Activated CD4-positive, alpha-beta memory T cell treated with anti-CD3 and anti-CD28 coated beads for 36 hours (primary cell): ENCODE results near the gene SPATA19. TPM values are rescaled to one million over a fixed set of nuclear protein-coding genes. Genes with fewer than 3 reads are reported as not detected.
A peak's percentile ranks its signal among the peaks of the same experiment; 100 is the strongest.
"Not testable (repeated sequence)": the region's sequence is repeated elsewhere in the genome, so short reads cannot be mapped to it uniquely, and the experiment has no call there.

Source experiments
- CTCF ChIA-PET: fragments of 350-600 bp; sonication (Branson Sonifier 250); formaldehyde crosslinking; loops from one replicate; lab custom pipeline; 2021; ENCODE audit warnings: antibody characterized with exemption, inconsistent platforms; lab: Charles Lee
- POLR2A ChIA-PET: fragments of 350-600 bp; sonication (Branson Sonifier 250); formaldehyde crosslinking; loops from one replicate; lab custom pipeline; 2021; ENCODE audit warnings: antibody characterized with exemption; lab: Charles Lee
- DNase-seq: peaks from one replicate; pipeline ENCODE4 v3.0.0-alpha.2; 2020
- H3K27ac Mint-ChIP-seq: one replicate; pipeline ENCODE4 v1.8.0; 2021; ENCODE audit warnings: mixed read lengths
- H3K27me3 Mint-ChIP-seq: one replicate; pipeline ENCODE4 v1.8.0; 2021; ENCODE audit warnings: mixed read lengths
- H3K36me3 Mint-ChIP-seq: one replicate; pipeline ENCODE4 v1.8.0; 2021; ENCODE audit warnings: mixed read lengths
- H3K4me1 Mint-ChIP-seq: one replicate; pipeline ENCODE4 v1.8.0; 2021; ENCODE audit warnings: low read depth, mixed read lengths
- H3K4me3 Mint-ChIP-seq: one replicate; pipeline ENCODE4 v1.8.0; 2021; ENCODE audit warnings: mild to moderate bottlenecking, mixed read lengths
- H3K9me3 Mint-ChIP-seq: one replicate; pipeline ENCODE4 v1.8.0; 2021; ENCODE audit warnings: mixed read lengths
- intact Hi-C: fragments of 100-400 bp; cut with micrococcal nuclease; formaldehyde crosslinking; loops from one replicate; pipeline ENCODE4 v1.15.1; 2023
- total RNA-seq, 2 experiments: library from RNA; stranded (reverse); gene quantifications; one replicate each; pipeline ENCODE4 v1.2.3, GENCODE V29; 2021

Gene SPATA19
- total RNA-seq, 2 experiments from 2014 or later = not detected

DNA sequence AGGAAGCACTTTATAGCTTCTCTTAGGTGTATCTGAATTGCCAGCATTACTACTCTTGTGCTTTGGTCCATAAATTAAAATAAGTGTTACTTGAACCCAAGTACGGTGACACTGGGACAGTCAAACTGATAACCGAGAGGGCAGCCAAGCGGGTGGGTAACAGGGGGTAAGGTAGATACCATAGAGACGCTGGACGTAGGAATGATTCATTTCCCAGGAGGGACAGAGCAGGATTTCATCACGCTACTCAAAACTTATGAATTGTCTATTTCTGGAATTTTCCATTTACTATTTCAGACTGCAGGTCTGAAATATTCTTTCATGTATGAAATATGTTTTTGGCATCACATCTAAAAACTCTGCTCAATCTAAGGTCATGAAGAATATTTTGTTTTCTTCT, 14.8 kb upstream of the SPATA19 start:
- intact Hi-C loops = no loop called here
- H3K27me3 Mint-ChIP-seq = peaks cover 36% of the 10 kb centered on the region
- CTCF ChIA-PET = no interaction called here
- no peak for DNase-seq
- H3K36me3 Mint-ChIP-seq = no peaks in the 10 kb centered on the region
- H3K27ac Mint-ChIP-seq = no peak overlapping the region
- no peaks in the 10 kb centered on the region for H3K4me1 Mint-ChIP-seq
- H3K4me3 Mint-ChIP-seq = no peak overlapping the region
- no peaks in the 10 kb centered on the region for H3K9me3 Mint-ChIP-seq
- POLR2A ChIA-PET = no interaction called here

GRCh38 chr11:133854330-133854960, 9.1 kb upstream of the SPATA19 start:
- CTCF ChIA-PET = interaction anchor here (1.7 kb wide), 1 partner anchor 33 kb away, joined by 6 read pairs; no protein-coding TSS in a partner anchor
- H3K4me3 Mint-ChIP-seq, DNase-seq, intact Hi-C loops, H3K9me3 Mint-ChIP-seq, H3K36me3 Mint-ChIP-seq, H3K27ac Mint-ChIP-seq, H3K4me1 Mint-ChIP-seq, POLR2A ChIA-PET: not testable (repeated sequence)
- peaks cover 34% of the 10 kb centered on the region for H3K27me3 Mint-ChIP-seq

DNA sequence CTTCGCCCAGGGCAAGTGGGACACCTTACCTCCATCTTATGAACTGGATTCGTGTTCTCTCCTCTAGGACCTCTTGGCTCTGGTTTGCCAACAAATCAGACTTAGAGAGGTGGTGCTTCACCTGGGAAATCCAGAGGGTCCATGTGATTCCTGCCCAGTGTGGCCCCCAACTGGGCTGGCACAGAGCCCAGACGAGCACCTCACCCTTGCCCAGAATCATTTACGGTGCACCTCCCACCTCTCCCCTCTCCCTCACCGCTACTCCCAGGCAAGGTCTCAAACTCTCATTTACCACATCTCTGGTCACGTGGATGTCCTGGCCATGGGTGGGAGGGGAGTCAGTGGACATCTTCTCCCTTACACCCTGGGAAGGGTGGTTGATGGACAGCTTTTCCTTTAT, 1.1 kb downstream of the SPATA19 start:
- Mint-ChIP-seq H3K27ac (no peak overlapping the region), H3K27me3 (peaks cover 15% of the 10 kb centered on the region), H3K36me3 (no peaks in the 10 kb centered on the region), H3K4me3 (no peak overlapping the region), H3K9me3 (no peaks in the 10 kb centered on the region), H3K4me1 (no peaks in the 10 kb centered on the region)
- intact Hi-C loops = no loop called here
- POLR2A ChIA-PET = no interaction called here
- CTCF ChIA-PET = no interaction called here
- no peak for DNase-seq

- no peak for DNase-seq
Observed at GRCh38 chr11:133843454-133843987, 1.8 kb downstream of the SPATA19 start.

GRCh38 chr11:133842730-133843129, 2.6 kb downstream of the SPATA19 start:
- Mint-ChIP-seq H3K27ac (no peak overlapping the region), H3K27me3 (peaks cover 9% of the 10 kb centered on the region), H3K36me3 (no peaks in the 10 kb centered on the region), H3K4me3 (no peak overlapping the region), H3K9me3 (no peaks in the 10 kb centered on the region), H3K4me1 (no peaks in the 10 kb centered on the region)
- intact Hi-C loops = no loop called here
- no peak for DNase-seq
- ChIA-PET POLR2A (no interaction called here), CTCF (no interaction called here)

More at GRCh38 chr11:133843454-133843987, 1.8 kb downstream of the SPATA19 start:
- ChIA-PET POLR2A (no interaction called here), CTCF (no interaction called here)
- H3K27ac Mint-ChIP-seq = no peak overlapping the region
- no peaks in the 10 kb centered on the region for H3K36me3 Mint-ChIP-seq
- no peak overlapping the region for H3K4me3 Mint-ChIP-seq
- H3K27me3 Mint-ChIP-seq = peaks cover 12% of the 10 kb centered on the region
- H3K4me1 Mint-ChIP-seq = no peaks in the 10 kb centered on the region
- no peaks in the 10 kb centered on the region for H3K9me3 Mint-ChIP-seq
- intact Hi-C loops = no loop called here

GRCh38 chr11:133842053-133842452, 3.3 kb downstream of the SPATA19 start:
- intact Hi-C loops = no loop called here
- no peaks in the 10 kb centered on the region for H3K9me3 Mint-ChIP-seq
- no peak for DNase-seq
- no peaks in the 10 kb centered on the region for H3K4me1 Mint-ChIP-seq
- H3K27ac Mint-ChIP-seq = no peak overlapping the region
- ChIA-PET POLR2A (no interaction called here), CTCF (no interaction called here)
- peaks cover 9% of the 10 kb centered on the region for H3K27me3 Mint-ChIP-seq
- no peaks in the 10 kb centered on the region for H3K36me3 Mint-ChIP-seq
- no peak overlapping the region for H3K4me3 Mint-ChIP-seq

DNA sequence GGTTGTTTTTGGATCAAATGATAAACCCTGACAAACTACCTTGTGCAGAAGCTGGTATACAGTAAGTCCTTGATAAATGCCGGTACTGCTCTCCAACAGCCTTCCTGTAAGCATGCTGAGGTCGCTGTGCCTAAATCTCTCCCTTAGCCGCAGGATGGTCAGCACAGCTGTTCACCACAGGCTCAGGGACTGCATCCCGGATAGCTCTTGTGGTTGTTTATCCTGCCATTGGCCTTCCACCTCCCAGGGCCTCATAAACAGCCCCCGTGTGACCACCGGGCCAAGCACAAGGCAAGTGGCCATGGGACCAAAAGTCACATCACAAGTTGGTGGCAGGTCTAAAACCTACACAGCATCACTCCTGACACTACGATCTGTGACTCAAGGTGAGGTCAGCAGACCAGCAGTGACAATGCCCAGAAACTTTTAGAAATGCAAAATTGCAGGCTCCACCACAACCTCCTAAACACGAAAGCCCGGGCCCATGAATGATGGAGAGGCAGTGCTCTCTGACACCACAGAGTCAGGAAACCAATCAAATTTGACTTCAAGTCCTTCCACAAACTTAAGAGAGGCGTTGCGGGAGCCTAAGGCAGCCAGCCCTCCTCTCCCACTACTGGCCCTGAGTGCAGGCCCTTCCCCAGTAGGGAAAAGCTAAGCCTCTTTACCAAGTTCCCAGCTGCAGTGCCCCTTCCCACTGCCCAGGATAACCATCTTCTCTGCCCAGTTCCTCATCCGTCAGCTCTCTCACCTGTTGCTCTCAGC, 3.9 kb downstream of the SPATA19 start:
- no peaks in the 10 kb centered on the region for H3K9me3 Mint-ChIP-seq
- ChIA-PET POLR2A (no interaction called here), CTCF (no interaction called here)
- intact Hi-C loops = no loop called here
- H3K4me3 Mint-ChIP-seq = no peak overlapping the region
- no peaks in the 10 kb centered on the region for H3K36me3 Mint-ChIP-seq
- H3K27me3 Mint-ChIP-seq = peaks cover 8% of the 10 kb centered on the region
- H3K4me1 Mint-ChIP-seq = no peaks in the 10 kb centered on the region
- no peak for DNase-seq
- no peak overlapping the region for H3K27ac Mint-ChIP-seq

DNA sequence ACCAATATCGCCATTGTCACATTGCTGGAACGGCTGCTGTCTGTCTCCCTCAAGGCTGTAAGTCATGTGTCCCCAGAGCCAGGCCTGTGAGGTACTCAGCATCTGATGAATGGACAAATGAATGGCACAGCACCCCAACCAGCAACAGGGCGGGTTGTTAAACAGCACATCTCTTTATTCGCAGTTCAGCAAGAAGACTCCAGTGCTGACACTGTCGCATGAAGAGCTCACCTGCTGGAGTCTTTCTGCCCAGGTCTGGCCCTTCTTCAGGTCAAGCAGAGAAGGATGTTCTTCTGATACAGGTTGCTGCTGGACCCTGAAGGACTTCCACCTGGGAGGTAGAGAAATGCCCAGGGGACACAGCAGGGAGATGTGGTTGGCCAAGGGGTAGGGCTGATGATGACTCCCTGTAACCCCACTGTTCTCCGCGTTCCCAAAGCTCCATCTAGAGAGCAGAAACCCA, 4.8 kb downstream of the SPATA19 start:
- no peak overlapping the region for H3K4me3 Mint-ChIP-seq
- H3K9me3 Mint-ChIP-seq = no peaks in the 10 kb centered on the region
- intact Hi-C loops = no loop called here
- POLR2A ChIA-PET = no interaction called here
- peaks cover 4% of the 10 kb centered on the region for H3K4me1 Mint-ChIP-seq
- H3K27me3 Mint-ChIP-seq = peaks cover 4% of the 10 kb centered on the region
- no peak overlapping the region for H3K27ac Mint-ChIP-seq
- no peaks in the 10 kb centered on the region for H3K36me3 Mint-ChIP-seq
- no peak for DNase-seq
- CTCF ChIA-PET = interaction anchor here (1.4 kb wide), 1 partner anchor 706 kb away, joined by 3 read pairs; no protein-coding TSS in a partner anchor

DNA sequence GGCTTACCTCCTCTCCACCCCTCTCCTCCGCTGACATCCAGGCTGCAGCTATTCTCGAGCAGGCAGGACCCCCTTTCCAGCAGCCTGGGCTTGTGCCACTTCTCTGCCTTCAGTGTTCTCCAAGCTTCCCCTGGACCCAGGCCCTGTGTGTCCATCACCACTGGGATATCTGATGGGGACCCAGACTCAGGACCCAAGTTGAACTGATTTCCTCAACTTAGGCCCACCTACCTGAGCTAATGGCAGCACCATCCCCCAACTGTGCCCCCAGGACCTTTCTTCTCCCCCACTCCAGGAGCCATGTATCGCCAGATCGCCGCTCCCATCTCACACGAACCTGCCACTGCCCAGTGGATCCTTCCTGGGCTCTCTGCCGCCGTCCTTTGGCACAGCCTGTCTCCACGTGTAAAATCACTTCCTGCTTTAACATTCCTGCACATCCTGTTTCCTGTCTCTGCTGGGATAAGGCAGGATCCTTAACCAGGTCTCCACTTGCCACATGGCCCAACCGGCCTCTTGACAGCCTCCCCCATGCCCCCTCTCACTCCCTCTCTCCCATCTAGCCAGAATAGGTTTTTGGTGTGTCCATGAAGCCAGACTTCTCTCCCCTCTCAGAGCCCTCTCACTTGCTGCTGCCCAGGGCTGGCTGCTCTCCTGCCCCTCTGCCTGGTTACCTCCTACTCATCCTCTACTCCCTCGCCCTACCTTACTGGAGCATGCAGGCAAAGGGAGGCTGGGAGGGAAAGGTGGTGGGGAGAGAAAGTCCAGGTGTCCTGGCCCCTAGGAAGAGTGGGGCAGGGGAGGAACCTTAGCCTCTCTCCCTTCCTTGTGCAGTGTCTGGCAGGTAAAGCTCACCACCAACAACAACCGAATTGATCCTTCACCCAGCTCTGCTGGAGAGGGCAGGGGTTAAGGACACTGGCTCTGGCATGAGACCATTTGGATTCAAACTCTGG, 9.4 kb downstream of the SPATA19 start:
- H3K27me3 Mint-ChIP-seq = peaks cover 2% of the 10 kb centered on the region
- no peak for DNase-seq
- H3K4me1 Mint-ChIP-seq = peaks cover 10% of the 10 kb centered on the region
- POLR2A ChIA-PET = no interaction called here
- intact Hi-C loops = loop anchor here (1.0 to 5.0 kb wide), 2 partner anchors 702 to 754 kb away; no protein-coding TSS in a partner anchor
- peaks cover 2% of the 10 kb centered on the region for H3K9me3 Mint-ChIP-seq
- no peaks in the 10 kb centered on the region for H3K36me3 Mint-ChIP-seq
- CTCF ChIA-PET = interaction anchor here (1.0 to 2.6 kb wide), 9 partner anchors 11 to 756 kb away, joined by 3 to 33 read pairs (median 4); no protein-coding TSS in a partner anchor
- no peak overlapping the region for H3K27ac Mint-ChIP-seq
- no peak overlapping the region for H3K4me3 Mint-ChIP-seq

- H3K4me3 Mint-ChIP-seq = no peak overlapping the region
Observed at GRCh38 chr11:133834682-133835592, 10.4 kb downstream of the SPATA19 start.

More at GRCh38 chr11:133834682-133835592, 10.4 kb downstream of the SPATA19 start:
- Mint-ChIP-seq H3K27me3 (peaks cover 2% of the 10 kb centered on the region), H3K4me1 (peaks cover 10% of the 10 kb centered on the region), H3K27ac (no peak overlapping the region), H3K36me3 (no peaks in the 10 kb centered on the region), H3K9me3 (peaks cover 2% of the 10 kb centered on the region)
- peak; percentile 68 for DNase-seq
- POLR2A ChIA-PET = no interaction called here
- intact Hi-C loops = loop anchor here (1.0 to 5.0 kb wide), 2 partner anchors 701 to 753 kb away; no protein-coding TSS in a partner anchor
- CTCF ChIA-PET = interaction anchor here (1.0 to 2.6 kb wide), 7 partner anchors 11 to 755 kb away, joined by 3 to 33 read pairs (median 4); no protein-coding TSS in a partner anchor
